EH (cell line): ENCODE measurements around the gene ST6GALNAC6.
A peak's percentile ranks its signal among the peaks of the same experiment; 100 is the strongest.
"Not testable (repeated sequence)": the region's sequence is repeated elsewhere in the genome, so short reads cannot be mapped to it uniquely, and the experiment has no call there.

Experiments used
- DNase-seq: peaks from one replicate; pipeline ENCODE4 v3.0.0-alpha.2; 2015; ENCODE audit warnings: low read depth

The ST6GALNAC6 gene

DNA sequence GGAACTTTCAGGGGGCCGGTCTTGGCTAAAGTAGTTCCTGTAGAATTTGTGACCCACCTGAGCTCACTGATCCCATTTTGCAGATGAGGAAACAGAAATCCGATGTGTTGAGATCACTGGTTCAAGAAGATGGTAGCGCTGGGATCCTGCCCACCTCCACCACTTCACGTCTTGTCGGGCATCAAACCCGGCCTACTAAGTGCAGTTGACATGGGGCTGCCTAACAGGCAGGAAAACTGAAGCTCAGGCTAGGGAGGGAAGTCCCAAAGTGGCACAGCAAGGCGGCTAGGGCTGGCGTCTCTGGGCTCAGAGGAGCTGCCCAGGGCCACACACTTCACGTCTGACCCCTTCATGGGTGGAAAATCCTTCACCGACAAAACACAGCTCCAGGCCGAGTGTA, 44.4 kb downstream of the ST6GALNAC6 start:
- no peak for DNase-seq

DNA sequence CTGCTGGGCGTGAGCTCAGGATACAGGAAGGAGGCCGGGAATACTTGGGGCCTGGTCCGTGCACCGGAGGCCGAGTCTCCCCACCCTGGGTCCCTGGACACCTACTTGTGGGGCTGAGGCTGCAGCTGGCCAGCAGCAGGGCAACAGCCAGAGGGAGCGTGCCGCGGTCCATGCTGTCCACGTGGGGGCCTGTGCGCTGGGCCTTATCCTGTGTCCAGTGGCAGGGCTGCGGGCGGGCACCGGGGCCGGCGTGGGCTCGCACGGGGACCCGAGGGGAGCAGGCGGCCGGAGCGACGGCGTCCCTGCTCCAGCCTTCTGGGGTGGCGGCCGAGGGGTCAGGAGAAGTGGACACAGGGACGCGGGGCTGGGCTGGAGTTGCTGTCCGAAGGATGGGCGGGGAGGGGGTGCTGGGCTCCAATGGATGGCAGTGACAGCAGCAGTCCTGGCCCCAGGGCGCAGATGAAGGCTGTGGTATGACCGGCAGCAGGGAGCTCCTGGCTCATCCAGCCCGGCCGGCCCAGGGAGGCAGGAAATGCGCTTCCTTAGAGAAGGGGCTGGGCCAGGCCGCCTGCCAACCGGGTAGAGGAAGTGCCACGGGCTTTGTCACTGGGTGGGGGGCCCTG, 45.1 kb downstream of the ST6GALNAC6 start, which contains the start of gene ENG:
TSS of gene ENG (minus strand) at position 475 of the 623 bp plus-strand sequence. CDS start at position 172, 303 bp downstream.
- DNase-seq, result peak; percentile 91

DNA sequence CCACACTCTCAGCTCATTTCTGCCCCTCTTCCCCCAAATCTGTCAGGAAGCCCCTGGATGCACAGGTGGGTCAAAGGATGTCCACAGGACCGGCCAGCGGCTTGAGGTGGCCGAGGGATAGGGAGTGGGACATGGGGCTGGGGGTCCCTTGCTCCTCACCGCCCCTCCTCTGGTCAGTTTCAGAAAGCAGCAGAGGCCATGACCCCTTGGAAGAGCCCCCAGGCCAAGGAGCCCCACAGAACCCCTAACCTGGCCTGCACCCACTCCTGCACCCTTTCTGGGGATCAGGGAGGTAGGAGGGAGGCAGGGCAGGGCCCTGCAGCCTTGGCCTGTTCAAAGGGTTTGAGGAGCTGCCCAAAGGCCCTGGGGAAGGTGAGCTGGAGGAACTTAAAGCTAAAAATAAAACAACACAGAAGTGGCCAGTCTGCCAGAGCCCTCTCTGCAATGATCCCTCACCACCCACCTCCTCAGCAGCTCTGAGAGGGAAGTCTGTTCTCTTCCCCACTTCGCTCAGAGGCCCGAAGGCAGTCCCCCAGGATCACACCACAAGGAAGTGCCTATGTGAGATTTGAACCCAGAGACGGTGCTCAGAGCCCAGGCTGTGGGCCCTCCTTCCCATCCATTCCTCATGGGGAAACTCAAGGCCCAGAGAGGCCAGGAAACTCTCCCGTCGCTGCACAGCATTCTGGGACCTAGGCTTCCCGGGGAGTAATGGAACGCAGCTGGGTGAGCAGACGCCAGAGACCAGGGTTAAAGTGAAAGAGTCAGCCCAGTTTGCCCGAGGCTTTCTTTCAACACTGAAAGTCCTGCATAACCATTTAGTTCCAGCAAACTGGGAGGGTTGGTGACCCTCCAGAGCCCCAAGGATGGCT, 45.9 kb downstream of the ST6GALNAC6 start:
- no peak for DNase-seq

DNA sequence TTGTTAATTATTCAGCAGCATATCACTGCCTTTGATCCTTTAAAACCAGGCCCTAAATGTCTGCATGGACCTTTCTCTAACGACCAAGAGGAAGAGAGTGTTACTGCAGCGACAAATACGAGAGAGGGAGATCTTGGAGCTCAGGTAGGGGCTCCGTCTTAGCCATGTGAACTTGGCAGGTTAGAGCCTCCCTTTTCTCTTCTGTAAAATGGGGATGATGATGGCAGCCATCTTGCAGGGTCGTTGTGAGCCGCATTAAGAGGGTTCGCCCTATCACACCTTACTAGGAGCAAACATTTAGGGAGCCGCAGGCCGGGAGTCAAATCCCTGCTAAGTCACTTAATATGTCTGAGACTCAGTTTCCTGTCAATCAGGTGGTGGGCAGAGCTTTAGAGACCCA, 46.6 kb downstream of the ST6GALNAC6 start:
- DNase-seq, result no peak

DNA sequence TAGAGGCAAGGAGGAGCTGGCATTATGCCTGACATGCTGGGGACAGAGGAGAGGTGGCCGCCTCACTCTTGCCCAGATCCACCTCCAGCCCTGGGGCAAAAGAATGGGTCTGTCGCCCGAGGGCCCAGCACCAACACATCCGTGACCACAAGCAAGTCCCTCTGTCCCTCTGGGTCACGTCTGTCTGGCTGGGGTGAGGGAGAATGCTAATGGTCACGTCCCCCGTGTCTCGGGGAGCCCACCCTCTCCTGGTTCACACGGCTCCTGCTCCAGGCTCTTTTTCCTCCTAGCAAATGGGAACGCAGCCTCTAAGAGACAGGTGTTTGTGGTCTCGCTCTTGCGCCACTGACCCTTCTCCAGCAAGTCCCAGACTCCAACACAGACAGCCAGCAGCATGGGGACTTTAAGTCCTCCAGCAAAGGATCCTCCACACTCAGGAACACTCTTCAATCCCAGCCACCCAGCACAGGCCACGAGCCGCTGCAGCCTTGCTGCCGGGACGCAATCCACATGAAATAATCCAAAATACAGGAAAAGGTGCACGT, 49.0 kb downstream of the ST6GALNAC6 start:
- no peak for DNase-seq

DNA sequence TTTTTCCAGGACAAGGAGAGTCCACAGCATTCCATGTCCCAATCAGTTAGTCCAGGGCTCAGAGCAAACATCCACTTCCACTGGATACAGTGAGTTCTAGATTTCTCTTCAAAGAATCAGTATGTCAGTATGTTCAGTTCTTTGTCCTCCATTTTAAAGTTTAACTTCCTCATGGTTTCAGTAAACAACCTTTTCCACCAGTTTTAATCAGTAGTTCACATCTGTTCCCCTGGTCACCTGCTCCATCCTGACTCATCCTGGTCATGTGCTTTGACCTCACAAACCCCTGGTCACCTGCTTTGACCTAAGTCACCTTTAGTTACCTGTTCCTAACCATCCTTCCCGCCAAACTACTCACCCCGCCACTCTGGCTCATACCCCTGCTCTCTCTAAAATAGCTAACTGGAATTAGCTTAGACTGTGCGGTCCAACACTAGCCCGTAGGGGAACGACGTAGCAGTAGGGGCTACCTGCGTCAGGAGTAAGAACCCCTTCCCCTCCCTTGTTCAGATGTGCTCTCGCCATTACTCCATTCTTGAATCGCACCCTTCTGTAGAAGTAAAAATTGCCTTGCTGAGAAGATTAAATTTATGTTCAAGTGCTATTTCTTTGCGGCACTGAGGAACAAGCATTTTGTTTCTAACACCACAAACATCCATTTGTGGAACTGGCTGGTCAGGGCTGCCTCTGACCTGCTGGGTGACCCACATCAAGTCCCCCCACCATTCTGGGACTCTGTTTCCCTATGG, 50.5 kb downstream of the ST6GALNAC6 start:
- DNase-seq, result no peak

DNA sequence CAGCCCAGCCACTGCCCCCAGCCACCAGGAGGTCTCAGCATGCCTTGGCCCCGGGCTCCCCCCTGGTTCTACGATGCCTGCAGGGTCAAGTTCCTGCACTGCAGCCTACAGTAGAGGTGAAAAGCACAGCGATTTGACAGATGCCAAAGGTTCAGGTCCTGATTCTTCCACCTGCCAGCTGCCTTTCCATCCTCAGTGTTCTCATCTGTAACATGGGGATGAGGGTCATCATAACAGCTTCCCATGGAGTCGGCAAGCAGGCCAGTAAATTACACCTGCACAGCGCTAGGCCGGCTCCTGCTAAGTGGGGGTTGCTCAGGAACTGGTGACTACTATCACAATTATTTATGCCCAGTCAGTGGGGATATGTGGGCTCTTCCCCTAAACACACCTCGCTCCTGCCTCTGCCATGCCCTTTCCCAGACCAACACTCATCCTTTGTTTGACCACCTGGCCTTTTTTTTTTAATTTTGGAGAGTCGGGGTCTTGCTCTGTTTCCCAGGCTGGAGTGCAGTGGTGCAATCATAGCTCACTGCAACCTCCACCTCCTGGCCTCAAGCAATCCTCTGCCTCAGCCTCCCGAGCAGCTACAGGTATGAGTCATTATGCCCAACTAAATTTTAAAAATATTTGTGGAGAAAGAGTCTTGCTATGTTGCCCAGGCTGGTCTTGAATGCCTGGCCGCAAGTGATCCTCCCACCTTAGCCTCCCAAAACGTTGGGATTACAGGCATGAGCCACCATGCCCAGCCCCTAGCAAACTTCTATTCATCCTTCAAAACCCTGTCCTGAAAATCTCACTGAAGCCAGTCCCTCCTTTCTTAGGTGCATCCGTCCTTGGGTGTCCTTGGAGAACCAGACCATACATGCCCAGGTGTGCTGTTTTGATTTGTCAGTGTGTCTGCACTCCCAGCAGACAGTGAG, 51.3 kb downstream of the ST6GALNAC6 start:
- no peak for DNase-seq

DNA sequence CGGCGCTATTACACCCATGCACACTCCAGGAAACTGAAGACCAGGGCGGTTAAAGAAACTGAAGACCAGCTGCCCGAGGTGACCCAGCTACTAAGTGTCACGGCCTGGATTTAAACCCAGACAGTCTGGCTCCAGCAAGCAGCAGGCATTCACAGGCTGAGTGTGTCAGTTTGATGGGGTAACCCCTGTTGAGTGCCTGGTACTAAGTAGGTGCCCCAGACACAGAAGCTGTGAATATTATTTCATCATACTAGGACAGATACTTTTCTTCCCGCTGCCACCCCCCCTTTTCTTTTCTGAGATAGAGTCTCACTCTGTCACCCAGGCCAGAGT, 52.3 kb downstream of the ST6GALNAC6 start:
- no peak for DNase-seq

DNA sequence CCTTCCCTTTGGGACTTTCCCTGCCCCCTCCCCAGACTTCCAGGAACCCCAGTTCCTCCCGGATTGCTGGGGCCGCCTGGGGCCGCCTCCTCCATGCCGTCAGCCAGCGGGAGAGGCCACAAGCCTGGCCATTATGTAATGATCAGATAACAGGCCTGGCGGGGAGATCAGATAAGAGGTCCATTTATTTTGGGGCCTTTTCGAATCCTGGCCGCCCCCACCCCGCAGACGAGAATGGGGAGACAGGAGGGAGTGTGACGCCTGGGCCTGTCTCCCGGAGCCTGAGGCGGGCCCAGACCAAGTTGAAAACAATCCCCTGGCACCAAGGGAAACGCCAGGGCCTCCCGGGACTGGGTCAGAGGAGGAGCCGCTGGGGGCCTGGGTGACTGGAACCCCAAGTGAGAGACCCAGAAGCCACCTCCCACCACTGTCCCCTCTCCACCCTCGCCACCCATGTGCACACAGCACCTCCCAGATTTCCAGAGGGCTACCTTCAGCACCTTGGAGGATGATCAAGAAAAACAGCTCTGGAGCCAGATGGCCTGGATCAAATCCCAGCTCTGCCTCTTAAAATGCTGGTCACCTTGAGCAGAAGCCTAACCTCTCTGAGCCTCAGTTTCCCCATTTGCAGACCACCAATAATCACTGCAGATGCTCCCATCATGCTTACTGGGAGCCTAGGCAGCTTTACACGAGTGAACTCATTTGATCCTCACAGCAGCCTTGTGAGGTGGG, 52.8 kb downstream of the ST6GALNAC6 start:
- no peak for DNase-seq

DNA sequence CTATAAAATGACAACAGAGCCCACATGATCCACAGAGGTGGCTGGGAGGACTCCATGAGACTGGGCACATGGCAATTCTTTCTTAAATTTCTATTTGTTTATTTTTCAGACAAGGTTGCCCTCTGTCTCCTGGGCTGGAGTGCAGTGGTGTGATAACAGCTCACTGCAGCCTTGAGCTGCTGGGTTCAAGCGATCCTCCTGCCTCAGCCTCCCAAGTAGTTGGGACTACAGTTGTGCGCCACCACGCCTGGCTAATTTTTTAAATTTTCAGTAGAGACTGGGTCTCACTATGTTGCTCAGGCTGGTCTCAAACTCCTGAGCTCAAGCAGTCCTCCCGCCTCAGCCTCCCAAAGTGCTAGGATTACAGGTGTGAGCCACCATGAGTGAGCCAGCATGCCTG, 53.8 kb downstream of the ST6GALNAC6 start:
- not testable (repeated sequence) for DNase-seq

DNA sequence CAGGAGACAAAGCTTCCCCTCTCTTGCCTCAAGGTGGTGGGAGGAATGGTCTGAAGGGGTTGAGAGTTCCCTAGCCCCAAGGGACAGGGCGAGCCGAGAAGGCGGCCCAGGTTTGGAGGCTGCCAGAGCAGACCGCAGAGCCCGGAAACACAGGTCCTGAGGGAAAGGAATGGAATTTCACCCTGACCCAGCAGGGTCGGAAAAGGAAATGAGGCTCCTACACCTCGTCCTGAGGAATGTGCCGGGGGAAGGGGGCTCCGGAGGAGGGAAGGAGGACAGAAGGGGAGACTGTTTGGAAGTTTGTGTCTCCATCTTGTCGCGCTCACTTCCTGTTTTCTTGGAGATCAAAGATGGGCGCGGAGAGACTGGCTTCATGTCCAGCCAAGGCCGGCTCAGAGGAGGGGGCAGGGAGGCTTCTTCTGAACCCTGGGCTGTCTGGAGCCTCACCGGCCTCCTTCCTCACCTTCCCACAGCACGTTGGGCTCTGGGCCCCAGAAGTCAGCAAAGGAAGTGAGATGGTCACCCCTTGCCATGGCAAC, 54.5 kb downstream of the ST6GALNAC6 start:
- no peak for DNase-seq

DNA sequence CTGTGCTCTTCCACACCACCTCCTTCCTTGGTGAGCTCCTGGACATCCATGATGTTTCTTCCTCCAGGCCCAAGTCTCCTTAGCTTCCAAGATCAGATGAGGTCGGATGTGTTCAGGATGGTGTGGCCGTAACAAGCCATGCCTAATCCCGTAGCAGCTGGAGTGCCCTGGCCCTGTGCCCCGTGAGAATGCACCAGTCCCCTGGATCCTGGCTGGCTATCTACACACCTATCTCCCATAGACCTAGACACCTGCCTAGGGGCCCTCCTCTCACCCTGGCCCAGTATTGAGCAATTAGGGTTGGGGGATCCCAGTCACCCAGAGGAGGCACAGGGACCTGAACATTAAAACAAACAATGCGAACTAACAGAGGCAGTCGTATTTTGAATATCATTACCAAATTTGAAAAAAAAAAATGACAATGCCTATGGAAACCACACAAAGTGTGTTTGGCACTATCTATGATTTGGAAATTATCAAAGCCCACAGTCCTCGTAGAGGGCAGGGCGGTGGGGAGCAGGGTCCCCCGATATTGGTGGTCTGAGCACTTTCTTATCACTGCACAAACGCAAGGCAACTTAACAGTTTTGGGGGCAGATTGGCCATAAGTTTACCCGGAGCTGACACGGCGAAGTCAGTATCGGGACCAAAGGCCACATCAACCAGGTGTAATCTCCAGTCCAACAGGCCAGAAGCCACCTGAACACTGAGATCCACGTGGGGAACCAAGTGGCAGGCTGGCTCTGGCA, 58.1 kb downstream of the ST6GALNAC6 start:
- no peak for DNase-seq

DNA sequence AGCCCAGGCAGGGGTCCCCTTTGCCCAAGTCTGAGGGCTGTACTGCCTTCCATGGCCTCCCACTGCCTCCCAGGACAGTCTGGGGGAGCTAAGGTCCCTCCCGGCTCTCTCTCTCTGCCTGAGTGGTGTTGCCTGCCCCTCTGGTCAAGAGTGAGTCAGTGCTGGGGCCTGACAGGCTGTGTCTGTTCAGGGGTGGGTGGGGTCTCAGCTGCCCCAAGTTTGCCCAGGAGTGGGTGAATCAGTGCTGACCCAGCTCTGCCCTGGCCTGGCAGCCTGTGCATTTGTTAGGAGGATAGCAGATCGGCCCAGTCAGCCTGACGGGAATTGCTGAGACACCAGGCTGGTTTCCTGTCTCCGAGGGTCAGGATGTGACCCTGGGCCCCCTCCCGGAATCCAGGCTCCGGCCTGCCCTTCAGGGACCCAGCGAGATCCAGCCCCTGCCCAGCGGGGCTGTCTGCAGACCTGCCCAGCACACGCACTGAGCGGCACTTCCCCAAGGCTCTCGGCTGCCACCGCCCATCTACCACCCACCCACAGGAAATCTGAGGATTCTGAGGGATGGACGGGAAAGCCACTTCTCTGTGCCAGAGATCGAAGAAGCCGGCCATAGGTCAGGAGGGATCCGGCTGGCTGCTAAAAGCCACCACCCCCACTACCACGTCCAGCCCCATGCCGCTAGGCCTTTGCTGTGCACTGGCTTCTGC, 60.9 kb downstream of the ST6GALNAC6 start:
- DNase-seq, result peak; percentile 97

DNA sequence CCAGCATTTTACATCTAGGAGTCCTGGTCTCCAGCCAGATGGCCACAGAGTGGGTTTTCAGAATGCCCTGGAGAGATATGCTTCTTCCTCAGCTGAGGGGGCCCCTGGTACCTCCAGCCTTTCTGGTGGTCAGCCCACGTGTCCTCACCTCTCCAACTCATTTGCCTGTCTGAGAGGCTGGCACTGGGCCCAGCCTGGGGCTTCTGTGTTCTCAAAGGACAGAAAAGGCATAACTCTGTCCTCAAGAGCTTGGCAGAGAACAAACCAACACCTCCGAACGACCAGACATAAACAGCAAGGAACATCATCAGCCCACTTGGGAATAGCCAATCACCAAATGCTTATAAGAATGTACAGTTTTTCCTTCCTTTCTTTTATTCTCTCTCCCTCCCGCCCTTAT, 62.1 kb downstream of the ST6GALNAC6 start:
- DNase-seq, result no peak

DNA sequence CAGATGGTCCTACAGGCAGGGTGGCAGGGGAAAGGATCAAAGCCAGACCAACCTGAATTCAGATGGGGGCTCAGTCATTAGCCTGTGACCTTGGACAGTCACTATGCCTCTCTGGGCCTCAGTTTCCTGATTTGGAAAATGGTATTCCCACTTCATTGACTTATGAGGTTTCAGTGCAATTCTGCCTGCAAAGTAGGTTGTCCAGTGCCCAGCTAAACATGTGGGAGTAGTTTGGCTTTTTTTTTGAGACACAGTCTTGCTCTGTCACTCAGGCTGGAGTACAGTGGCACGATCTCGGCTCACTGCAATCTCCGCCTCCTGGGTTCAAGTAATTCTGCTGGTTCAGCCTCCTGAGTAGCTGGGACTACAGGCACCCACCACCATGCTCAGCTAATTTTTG, 62.8 kb downstream of the ST6GALNAC6 start:
- DNase-seq, result not testable (repeated sequence)

DNA sequence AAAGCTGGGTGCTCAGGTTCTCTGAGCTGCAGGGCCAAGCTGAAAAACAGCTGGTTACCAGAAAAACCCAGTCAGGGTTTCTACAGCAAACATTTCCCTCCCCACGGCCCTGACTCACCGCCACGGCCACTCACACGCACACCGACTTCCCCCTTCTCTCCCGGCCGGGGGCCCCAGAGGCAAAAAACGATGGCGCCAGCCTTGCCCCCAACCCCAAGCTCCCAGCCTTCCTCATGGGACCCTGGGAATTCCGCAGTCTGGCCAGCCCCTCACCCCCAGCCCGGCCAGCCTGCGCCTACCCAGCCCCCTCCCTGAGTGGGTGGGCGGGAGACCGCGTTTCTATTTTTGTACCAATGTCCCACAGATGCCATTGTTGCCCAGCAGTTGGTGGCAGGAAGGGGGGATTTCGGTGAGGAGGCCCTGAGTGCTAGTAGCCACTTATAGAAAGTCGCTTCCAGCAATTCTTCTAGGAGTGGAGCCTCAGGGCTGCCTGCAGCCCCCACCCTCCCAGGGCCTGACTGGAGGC, 63.3 kb downstream of the ST6GALNAC6 start:
- peak; percentile 83 for DNase-seq
